Measurements from ENCODE around the gene CRYAB. TPM values are rescaled to one million over a fixed set of nuclear protein-coding genes. Genes with fewer than 3 reads are reported as not detected.

The CRYAB gene
- total and polyA plus RNA-seq, 4 donors, result 0.33 to 8.6 (median 3.6) TPM

DNA sequence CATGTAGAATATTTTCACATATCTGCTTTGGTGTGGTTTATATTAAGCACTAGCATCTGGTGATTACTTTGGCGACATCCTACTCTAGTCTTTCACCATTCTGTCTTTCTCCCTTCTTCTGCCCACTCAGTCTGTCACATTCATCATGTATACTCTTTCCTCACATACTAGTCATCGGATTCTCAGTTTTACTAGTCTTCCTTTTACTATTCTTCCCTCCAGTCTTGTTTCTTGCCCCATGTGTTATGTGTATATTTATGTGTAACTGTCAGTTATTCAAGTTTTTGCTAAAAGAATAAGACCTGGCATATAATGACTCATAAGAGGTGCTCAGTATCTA, 21.0 kb upstream of the CRYAB start:
- TF ChIP-seq, protein P1, sequence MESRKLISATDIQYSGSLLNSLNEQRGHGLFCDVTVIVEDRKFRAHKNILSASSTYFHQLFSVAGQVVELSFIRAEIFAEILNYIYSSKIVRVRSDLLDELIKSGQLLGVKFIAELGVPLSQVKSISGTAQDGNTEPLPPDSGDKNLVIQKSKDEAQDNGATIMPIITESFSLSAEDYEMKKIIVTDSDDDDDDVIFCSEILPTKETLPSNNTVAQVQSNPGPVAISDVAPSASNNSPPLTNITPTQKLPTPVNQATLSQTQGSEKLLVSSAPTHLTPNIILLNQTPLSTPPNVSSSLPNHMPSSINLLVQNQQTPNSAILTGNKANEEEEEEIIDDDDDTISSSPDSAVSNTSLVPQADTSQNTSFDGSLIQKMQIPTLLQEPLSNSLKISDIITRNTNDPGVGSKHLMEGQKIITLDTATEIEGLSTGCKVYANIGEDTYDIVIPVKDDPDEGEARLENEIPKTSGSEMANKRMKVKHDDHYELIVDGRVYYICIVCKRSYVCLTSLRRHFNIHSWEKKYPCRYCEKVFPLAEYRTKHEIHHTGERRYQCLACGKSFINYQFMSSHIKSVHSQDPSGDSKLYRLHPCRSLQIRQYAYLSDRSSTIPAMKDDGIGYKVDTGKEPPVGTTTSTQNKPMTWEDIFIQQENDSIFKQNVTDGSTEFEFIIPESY (IDR thresholded peaks at IDR 0.05), result no peak
- TF ChIP-seq, protein P2, sequence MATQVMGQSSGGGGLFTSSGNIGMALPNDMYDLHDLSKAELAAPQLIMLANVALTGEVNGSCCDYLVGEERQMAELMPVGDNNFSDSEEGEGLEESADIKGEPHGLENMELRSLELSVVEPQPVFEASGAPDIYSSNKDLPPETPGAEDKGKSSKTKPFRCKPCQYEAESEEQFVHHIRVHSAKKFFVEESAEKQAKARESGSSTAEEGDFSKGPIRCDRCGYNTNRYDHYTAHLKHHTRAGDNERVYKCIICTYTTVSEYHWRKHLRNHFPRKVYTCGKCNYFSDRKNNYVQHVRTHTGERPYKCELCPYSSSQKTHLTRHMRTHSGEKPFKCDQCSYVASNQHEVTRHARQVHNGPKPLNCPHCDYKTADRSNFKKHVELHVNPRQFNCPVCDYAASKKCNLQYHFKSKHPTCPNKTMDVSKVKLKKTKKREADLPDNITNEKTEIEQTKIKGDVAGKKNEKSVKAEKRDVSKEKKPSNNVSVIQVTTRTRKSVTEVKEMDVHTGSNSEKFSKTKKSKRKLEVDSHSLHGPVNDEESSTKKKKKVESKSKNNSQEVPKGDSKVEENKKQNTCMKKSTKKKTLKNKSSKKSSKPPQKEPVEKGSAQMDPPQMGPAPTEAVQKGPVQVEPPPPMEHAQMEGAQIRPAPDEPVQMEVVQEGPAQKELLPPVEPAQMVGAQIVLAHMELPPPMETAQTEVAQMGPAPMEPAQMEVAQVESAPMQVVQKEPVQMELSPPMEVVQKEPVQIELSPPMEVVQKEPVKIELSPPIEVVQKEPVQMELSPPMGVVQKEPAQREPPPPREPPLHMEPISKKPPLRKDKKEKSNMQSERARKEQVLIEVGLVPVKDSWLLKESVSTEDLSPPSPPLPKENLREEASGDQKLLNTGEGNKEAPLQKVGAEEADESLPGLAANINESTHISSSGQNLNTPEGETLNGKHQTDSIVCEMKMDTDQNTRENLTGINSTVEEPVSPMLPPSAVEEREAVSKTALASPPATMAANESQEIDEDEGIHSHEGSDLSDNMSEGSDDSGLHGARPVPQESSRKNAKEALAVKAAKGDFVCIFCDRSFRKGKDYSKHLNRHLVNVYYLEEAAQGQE (IDR thresholded peaks at IDR 0.05), result no peak
- TF ChIP-seq RXRA (IDR thresholded peaks at IDR 0.05), result no peak
- TF ChIP-seq, protein P3, sequence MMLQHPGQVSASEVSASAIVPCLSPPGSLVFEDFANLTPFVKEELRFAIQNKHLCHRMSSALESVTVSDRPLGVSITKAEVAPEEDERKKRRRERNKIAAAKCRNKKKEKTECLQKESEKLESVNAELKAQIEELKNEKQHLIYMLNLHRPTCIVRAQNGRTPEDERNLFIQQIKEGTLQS (IDR thresholded peaks at IDR 0.05), result no peak
- no peak for TF ChIP-seq TAF1 (conservative IDR thresholded peaks at IDR 0.05)
- TF ChIP-seq NR2F2 (IDR thresholded peaks at IDR 0.05), result no peak
- no peak for TF ChIP-seq EGR1 (IDR thresholded peaks at IDR 0.05; ENCODE audit: low read depth in 2 of 2)
- H3K4me1 ChIP-seq (ENCODE audit: control insufficient read depth in 4 of 4, insufficient read depth in 4 of 4, low read length in 3 of 4), result peaks cover 5 to 44% (median 33%) of the 10 kb centered on the region in 4 donors
- no peak overlapping the region for H3K4me3 ChIP-seq (ENCODE audit: low read depth in 1 of 3, low read length in 3 of 3)
- 88% methylated on average over 2 of the region's 2 CpGs for WGBS
- no peak overlapping the region for H3K9ac ChIP-seq (ENCODE audit: low read depth in 1 of 2, low read length in 2 of 2)
- H3K27me3 ChIP-seq (ENCODE audit: control insufficient read depth in 4 of 4, insufficient read depth in 4 of 4, low read length in 3 of 4), result no peaks in the 10 kb centered on the region
- H3K36me3 ChIP-seq (ENCODE audit: control insufficient read depth in 4 of 4, insufficient read depth in 3 of 4, low read depth in 1 of 4, low read length in 3 of 4), result no peaks in the 10 kb centered on the region
- H3K9me3 ChIP-seq (ENCODE audit: control insufficient read depth in 4 of 4, low read length in 3 of 4), result no peaks in the 10 kb centered on the region
- DNase-seq (ENCODE audit: low spot score), result no peak
- no peak overlapping the region for H3K27ac ChIP-seq (ENCODE audit: low read depth in 1 of 2, low read length in 2 of 2)

DNA sequence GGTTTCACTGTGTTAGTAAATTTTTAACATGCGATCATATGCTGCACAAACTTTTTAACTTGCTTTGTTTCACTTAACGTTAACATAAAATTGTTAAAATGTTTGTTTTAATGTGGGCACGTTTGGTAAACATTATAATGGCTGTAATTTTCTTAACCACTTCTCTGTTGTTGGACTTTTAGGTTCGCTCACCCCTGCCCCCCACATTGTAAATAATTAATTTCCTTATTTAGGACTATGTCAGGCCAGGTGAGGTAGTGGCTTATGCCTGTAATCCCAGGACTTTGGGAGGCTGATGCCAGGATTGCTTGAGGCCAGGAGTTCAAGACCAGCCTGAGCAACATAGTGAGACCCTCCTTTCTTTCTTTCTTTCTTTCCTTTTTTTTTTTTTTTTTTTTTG, 18.9 kb upstream of the CRYAB start:
- no peak for DNase-seq (ENCODE audit: low spot score)
- H3K36me3 ChIP-seq (ENCODE audit: control insufficient read depth in 4 of 4, insufficient read depth in 3 of 4, low read depth in 1 of 4, low read length in 3 of 4), result no peaks in the 10 kb centered on the region
- H3K4me1 ChIP-seq (ENCODE audit: control insufficient read depth in 4 of 4, insufficient read depth in 4 of 4, low read length in 3 of 4), result peaks cover 3 to 48% (median 34%) of the 10 kb centered on the region in 4 donors
- H3K27ac ChIP-seq (ENCODE audit: low read depth in 1 of 2, low read length in 2 of 2), result no peak overlapping the region
- H3K9me3 ChIP-seq (ENCODE audit: control insufficient read depth in 4 of 4, low read length in 3 of 4), result no peaks in the 10 kb centered on the region
- H3K27me3 ChIP-seq (ENCODE audit: control insufficient read depth in 4 of 4, insufficient read depth in 4 of 4, low read length in 3 of 4), result no peaks in the 10 kb centered on the region
- H3K4me3 ChIP-seq (ENCODE audit: low read depth in 1 of 3, low read length in 3 of 3), result no peak overlapping the region
- TF ChIP-seq, protein P4, sequence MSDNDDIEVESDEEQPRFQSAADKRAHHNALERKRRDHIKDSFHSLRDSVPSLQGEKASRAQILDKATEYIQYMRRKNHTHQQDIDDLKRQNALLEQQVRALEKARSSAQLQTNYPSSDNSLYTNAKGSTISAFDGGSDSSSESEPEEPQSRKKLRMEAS (IDR thresholded peaks at IDR 0.05), result no peak
- TF ChIP-seq RXRA (IDR thresholded peaks at IDR 0.05) (peak; percentile 45), HNF4A (conservative IDR thresholded peaks at IDR 0.05) (peak; percentile 54 to 66), SP1 (IDR thresholded peaks at IDR 0.05) (peak; percentile 74), YY1 (IDR thresholded peaks at IDR 0.05) (peak; percentile 20), JUND (IDR thresholded peaks at IDR 0.05) (no peak), FOXA2 (IDR thresholded peaks at IDR 0.05) (no peak), NR2F2 (IDR thresholded peaks at IDR 0.05) (no peak)
- TF ChIP-seq, protein P1 (IDR thresholded peaks at IDR 0.05), result no peak
- no peak overlapping the region for H3K9ac ChIP-seq (ENCODE audit: low read depth in 1 of 2, low read length in 2 of 2)
- 33% methylated on average over 4 of the region's 4 CpGs for WGBS
